Measurements from ENCODE around the gene LYRM4. TPM values are rescaled to one million over a fixed set of nuclear protein-coding genes. Genes with fewer than 3 reads are reported as not detected.

Gene LYRM4
- total RNA-seq, 6 experiments from 2014 or later, result 5.7 to 11.5 (median 8.5) TPM

GRCh38 chr6:5180636-5181035 is 80.1 kb downstream of the LYRM4 start:
- no peak overlapping the region for H3K4me3 ChIP-seq
- ATAC-seq (no peak), DNase-seq (no peak)
- H3K27ac ChIP-seq, result no peak overlapping the region
- H3K4me1 ChIP-seq, result peaks cover 0 to 7% (median 3%) of the 10 kb centered on the region in 4 donors
- intact Hi-C loops (cut with DNase I), result no loop called here
- 97% methylated on average over 4 of the region's 4 CpGs for WGBS (ENCODE audit: insufficient coverage, low coverage, low lambda C conversion rate, missing lambda C conversion rate)
- H3K27me3 ChIP-seq, result no peaks in the 10 kb centered on the region
- H3K36me3 ChIP-seq, result no peaks in the 10 kb centered on the region
- no peaks in the 10 kb centered on the region for H3K9me3 ChIP-seq
- TF ChIP-seq CTCF (IDR thresholded peaks at IDR 0.05) (no peak), POLR2A (IDR thresholded peaks at IDR 0.05) (no peak)

GRCh38 chr6:5179917-5180316 is 80.8 kb downstream of the LYRM4 start:
- ATAC-seq, result peak in 1 of 4 donors; percentile 29
- no peaks in the 10 kb centered on the region for H3K36me3 ChIP-seq
- DNase-seq, result no peak
- no peaks in the 10 kb centered on the region for H3K27me3 ChIP-seq
- no CpG with 5 or more reads among the region's 5 CpGs for WGBS (ENCODE audit: insufficient coverage, low coverage, low lambda C conversion rate, missing lambda C conversion rate)
- H3K9me3 ChIP-seq, result no peaks in the 10 kb centered on the region
- H3K4me3 ChIP-seq, result no peak overlapping the region
- H3K27ac ChIP-seq, result no peak overlapping the region
- intact Hi-C loops (cut with DNase I), result no loop called here
- H3K4me1 ChIP-seq, result peaks cover 0 to 7% (median 3%) of the 10 kb centered on the region in 4 donors
- TF ChIP-seq POLR2A (IDR thresholded peaks at IDR 0.05) (no peak), CTCF (IDR thresholded peaks at IDR 0.05) (no peak)

- intact Hi-C loops (cut with DNase I), result no loop called here
- H3K27me3 ChIP-seq, result no peaks in the 10 kb centered on the region
- DNase-seq (no peak), ATAC-seq (no peak)
- no peaks in the 10 kb centered on the region for H3K9me3 ChIP-seq
- peaks cover 0 to 7% (median 3%) of the 10 kb centered on the region in 4 donors for H3K4me1 ChIP-seq
- no peaks in the 10 kb centered on the region for H3K36me3 ChIP-seq
- WGBS (ENCODE audit: insufficient coverage, low coverage, low lambda C conversion rate, missing lambda C conversion rate), result 49% methylated on average over 2 of the region's 2 CpGs
- TF ChIP-seq CTCF (IDR thresholded peaks at IDR 0.05), result no peak
- TF ChIP-seq POLR2A (IDR thresholded peaks at IDR 0.05), result no peak
- no peak overlapping the region for H3K27ac ChIP-seq
- no peak overlapping the region for H3K4me3 ChIP-seq
Measured at GRCh38 chr6:5178806-5179205, 81.9 kb downstream of the LYRM4 start.

GRCh38 chr6:5175635-5176034 is 85.1 kb downstream of the LYRM4 start:
- Histone ChIP-seq H3K27me3 (no peaks in the 10 kb centered on the region), H3K27ac (no peak overlapping the region), H3K9me3 (no peaks in the 10 kb centered on the region), H3K4me1 (no peaks in the 10 kb centered on the region), H3K36me3 (no peaks in the 10 kb centered on the region), H3K4me3 (no peak overlapping the region)
- no peak for DNase-seq
- ATAC-seq, result peak in 3 of 4 donors; percentile 34 to 72 (median 39)
- WGBS (ENCODE audit: insufficient coverage, low coverage, low lambda C conversion rate, missing lambda C conversion rate), result 89% methylated on average over 3 of the region's 6 CpGs
- TF ChIP-seq POLR2A (IDR thresholded peaks at IDR 0.05), result no peak
- TF ChIP-seq CTCF (IDR thresholded peaks at IDR 0.05), result no peak
- intact Hi-C loops (cut with DNase I), result no loop called here

All from right lobe of liver (tissue), 6 donors.